Lower leg skin (tissue), 3 donors: ENCODE measurements around the gene TM4SF4.

Source experiments
- CTCF ChIP-seq, 3 donors: fragments of 450-650 bp; IDR thresholded peaks; one replicate each; pipeline ENCODE4 v1.5.1; 2016; ENCODE audit warnings: antibody characterized with exemption in 3 of 3, mild to moderate bottlenecking in 3 of 3, moderate library complexity in 2 of 3
- POLR2A ChIP-seq, 2 donors: fragments of 450-650 bp; IDR thresholded peaks; one replicate each; pipeline ENCODE4 v1.6.1; 2016 to 2017; ENCODE audit warnings: antibody characterized with exemption in 2 of 2, mild to moderate bottlenecking in 1 of 2, moderate library complexity in 1 of 2

GRCh38 chr3:149535333-149535685, 60.8 kb downstream of the TM4SF4 start:
- TF ChIP-seq POLR2A (IDR thresholded peaks at IDR 0.05) = no peak
- no peak for TF ChIP-seq CTCF (IDR thresholded peaks at IDR 0.05)
